ENCODE measurements around the gene CCDC91.

CCDC91 gene

DNA sequence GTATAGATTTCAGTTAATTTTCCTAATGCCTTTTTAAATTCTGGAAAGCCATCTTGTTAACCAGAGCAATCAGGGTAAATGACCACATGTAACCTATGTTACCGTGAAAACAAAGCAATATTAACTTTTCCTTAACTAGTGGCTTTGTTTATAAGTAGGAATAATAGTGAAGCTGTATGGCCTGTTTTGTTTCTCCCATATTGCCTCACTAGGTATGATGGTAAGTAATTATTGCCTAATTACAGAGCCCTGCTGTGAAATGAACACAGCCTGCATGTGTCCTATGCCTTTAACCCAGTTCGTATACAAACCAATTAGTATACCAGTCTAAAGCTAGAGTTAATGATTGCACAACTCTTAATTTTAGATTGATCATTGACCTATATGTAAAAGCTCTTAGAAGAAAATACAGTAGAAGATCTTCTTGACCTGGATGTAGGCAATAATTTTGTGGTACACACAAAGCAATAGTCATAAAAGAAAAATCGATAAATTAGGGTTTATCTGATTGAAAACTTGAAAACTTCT is 249.9 kb downstream of the CCDC91 start:
- no peaks in the 10 kb centered on the region for H3K9me3 ChIP-seq (ENCODE audit: control insufficient read depth, insufficient read depth, low read depth, low read length)
- H3K4me1 ChIP-seq (ENCODE audit: control insufficient read depth, insufficient read depth, low read length): no peaks in the 10 kb centered on the region
- ChIA-PET CTCF (interaction anchor here (0.6 kb wide), 1 partner anchor 559 kb away, joined by 3 read pairs; no protein-coding TSS in a partner anchor), POLR2A (no interaction called here)
- TF ChIP-seq ZNF157 (tag by site-specific recombination; IDR thresholded peaks at IDR 0.05): no peak
- no peak for TF ChIP-seq ZSCAN30 (tag by site-specific recombination; IDR thresholded peaks at IDR 0.05)
- TF ChIP-seq GLIS2 (tag by site-specific recombination; IDR thresholded peaks at IDR 0.05): no peak
- no peak for TF ChIP-seq ZFP3 (tag by site-specific recombination; IDR thresholded peaks at IDR 0.05; ENCODE audit: low read depth)
- TF ChIP-seq RBAK (tag by site-specific recombination; IDR thresholded peaks at IDR 0.05): no peak
- no peak for TF ChIP-seq BCL11B (tag by site-specific recombination; IDR thresholded peaks at IDR 0.05; ENCODE audit: low read depth)
- no peak for TF ChIP-seq ZNF530 (tag by site-specific recombination; IDR thresholded peaks at IDR 0.05; ENCODE audit: low read depth)
- no peak for TF ChIP-seq ZNF777 (tag by site-specific recombination; IDR thresholded peaks at IDR 0.05; ENCODE audit: borderline replicate concordance)
- no peak for TF ChIP-seq ZNF292 (tag by site-specific recombination; IDR thresholded peaks at IDR 0.05; ENCODE audit: borderline replicate concordance, low read depth)
- TF ChIP-seq, protein P1, sequence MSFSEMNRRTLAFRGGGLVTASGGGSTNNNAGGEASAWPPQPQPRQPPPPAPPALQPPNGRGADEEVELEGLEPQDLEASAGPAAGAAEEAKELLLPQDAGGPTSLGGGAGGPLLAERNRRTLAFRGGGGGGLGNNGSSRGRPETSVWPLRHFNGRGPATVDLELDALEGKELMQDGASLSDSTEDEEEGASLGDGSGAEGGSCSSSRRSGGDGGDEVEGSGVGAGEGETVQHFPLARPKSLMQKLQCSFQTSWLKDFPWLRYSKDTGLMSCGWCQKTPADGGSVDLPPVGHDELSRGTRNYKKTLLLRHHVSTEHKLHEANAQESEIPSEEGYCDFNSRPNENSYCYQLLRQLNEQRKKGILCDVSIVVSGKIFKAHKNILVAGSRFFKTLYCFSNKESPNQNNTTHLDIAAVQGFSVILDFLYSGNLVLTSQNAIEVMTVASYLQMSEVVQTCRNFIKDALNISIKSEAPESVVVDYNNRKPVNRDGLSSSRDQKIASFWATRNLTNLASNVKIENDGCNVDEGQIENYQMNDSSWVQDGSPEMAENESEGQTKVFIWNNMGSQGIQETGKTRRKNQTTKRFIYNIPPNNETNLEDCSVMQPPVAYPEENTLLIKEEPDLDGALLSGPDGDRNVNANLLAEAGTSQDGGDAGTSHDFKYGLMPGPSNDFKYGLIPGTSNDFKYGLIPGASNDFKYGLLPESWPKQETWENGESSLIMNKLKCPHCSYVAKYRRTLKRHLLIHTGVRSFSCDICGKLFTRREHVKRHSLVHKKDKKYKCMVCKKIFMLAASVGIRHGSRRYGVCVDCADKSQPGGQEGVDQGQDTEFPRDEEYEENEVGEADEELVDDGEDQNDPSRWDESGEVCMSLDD (tag by site-specific recombination; IDR thresholded peaks at IDR 0.05): no peak
- TF ChIP-seq ZBTB17 (tag by site-specific recombination; IDR thresholded peaks at IDR 0.05): no peak
- TF ChIP-seq, protein P2, sequence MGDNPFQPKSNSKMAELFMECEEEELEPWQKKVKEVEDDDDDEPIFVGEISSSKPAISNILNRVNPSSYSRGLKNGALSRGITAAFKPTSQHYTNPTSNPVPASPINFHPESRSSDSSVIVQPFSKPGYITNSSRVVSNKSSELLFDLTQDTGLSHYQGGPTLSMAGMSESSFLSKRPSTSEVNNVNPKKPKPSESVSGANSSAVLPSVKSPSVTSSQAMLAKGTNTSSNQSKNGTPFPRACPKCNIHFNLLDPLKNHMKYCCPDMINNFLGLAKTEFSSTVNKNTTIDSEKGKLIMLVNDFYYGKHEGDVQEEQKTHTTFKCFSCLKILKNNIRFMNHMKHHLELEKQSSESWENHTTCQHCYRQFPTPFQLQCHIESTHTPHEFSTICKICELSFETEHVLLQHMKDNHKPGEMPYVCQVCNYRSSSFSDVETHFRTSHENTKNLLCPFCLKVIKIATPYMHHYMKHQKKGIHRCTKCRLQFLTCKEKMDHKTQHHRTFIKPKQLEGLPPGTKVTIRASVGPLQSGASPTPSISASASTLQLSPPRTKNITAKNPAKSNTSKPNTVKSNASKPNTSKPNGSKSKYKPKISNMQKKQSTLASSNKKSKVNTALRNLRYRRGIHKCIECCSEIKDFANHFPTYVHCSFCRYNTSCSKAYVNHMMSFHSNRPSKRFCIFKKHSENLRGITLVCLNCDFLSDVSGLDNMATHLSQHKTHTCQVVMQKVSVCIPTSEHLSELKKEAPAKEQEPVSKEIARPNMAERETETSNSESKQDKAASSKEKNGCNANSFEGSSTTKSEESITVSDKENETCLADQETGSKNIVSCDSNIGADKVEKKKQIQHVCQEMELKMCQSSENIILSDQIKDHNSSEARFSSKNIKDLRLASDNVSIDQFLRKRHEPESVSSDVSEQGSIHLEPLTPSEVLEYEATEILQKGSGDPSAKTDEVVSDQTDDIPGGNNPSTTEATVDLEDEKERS (tag by site-specific recombination; IDR thresholded peaks at IDR 0.05): no peak
- no peak for TF ChIP-seq ZNF560 (tag by site-specific recombination; IDR thresholded peaks at IDR 0.05; ENCODE audit: borderline replicate concordance)
- no peak for TF ChIP-seq ZNF138 (tag by site-specific recombination; IDR thresholded peaks at IDR 0.05; ENCODE audit: borderline replicate concordance)
- TF ChIP-seq ZNF211 (tag by site-specific recombination; IDR thresholded peaks at IDR 0.05; ENCODE audit: low read depth): no peak
- TF ChIP-seq, protein P3, sequence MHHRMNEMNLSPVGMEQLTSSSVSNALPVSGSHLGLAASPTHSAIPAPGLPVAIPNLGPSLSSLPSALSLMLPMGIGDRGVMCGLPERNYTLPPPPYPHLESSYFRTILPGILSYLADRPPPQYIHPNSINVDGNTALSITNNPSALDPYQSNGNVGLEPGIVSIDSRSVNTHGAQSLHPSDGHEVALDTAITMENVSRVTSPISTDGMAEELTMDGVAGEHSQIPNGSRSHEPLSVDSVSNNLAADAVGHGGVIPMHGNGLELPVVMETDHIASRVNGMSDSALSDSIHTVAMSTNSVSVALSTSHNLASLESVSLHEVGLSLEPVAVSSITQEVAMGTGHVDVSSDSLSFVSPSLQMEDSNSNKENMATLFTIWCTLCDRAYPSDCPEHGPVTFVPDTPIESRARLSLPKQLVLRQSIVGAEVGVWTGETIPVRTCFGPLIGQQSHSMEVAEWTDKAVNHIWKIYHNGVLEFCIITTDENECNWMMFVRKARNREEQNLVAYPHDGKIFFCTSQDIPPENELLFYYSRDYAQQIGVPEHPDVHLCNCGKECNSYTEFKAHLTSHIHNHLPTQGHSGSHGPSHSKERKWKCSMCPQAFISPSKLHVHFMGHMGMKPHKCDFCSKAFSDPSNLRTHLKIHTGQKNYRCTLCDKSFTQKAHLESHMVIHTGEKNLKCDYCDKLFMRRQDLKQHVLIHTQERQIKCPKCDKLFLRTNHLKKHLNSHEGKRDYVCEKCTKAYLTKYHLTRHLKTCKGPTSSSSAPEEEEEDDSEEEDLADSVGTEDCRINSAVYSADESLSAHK (tag by site-specific recombination; IDR thresholded peaks at IDR 0.05): no peak
- no peak for TF ChIP-seq EGR2 (tag by site-specific recombination; IDR thresholded peaks at IDR 0.05; ENCODE audit: low read depth)
- no peak for TF ChIP-seq ZNF501 (tag by site-specific recombination; IDR thresholded peaks at IDR 0.05)
- TF ChIP-seq SP2 (tag by site-specific recombination; IDR thresholded peaks at IDR 0.05): no peak
- H3K27ac ChIP-seq (ENCODE audit: extremely low read depth, low read depth, low read length): no peak overlapping the region
- H3K36me3 ChIP-seq (ENCODE audit: control insufficient read depth in 2 of 2, insufficient read depth in 1 of 2, low read length in 2 of 2): no peaks in the 10 kb centered on the region
- H3K4me3 ChIP-seq (ENCODE audit: low read depth, low read length): no peak overlapping the region

All from HEK293 (cell line).